ENCODE measurements around the gene RASD2. TPM values are rescaled to one million over a fixed set of nuclear protein-coding genes. Genes with fewer than 3 reads are reported as not detected.

The RASD2 gene
- total and polyA plus RNA-seq, 2 experiments from 2014 or later, result 1.2 to 3.6 TPM

DNA sequence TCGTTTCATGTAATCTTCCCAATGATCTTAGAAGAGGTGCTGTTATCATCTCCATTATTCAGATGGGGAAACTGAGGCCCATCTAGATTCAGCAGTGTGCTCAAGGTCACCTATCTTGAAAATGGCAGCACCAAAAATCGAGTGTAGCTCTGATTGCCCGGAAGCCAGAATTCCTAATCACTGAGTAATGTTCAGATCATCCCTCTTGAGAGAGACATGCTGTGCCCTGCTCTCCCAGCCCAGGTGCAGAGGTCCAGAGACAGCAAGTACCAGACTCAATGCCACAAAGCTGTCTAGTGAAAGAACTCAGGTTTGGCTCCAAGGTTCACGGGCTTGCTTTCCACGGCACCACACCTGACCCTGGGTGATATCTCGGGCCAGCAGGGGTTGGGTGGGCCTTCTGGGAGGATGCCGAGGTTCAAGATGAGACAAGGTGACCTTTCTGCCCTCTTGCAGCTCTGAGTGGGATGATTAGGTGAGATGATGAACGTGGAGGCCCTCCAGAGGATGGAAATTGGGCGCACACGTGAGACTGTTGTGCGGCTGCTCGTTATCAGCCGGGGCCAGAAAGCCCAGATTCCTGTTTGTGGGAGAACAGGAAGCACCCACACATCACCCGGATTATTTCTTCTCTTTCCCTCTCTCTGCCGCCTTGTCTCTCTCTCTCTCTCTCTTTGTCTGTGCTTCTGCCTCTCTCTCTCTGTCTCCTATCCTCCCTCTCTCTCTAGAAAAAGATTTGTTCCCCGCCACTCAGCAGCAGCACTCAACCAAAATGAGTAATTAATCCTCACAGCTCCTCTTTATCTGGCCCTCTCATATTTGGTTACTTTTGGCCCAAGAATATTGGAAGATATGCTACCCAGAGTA is 19.0 kb upstream of the RASD2 start:
- Mint-ChIP-seq H3K36me3 (ENCODE audit: low read depth) (no peaks in the 10 kb centered on the region), H3K27me3 (ENCODE audit: insufficient read depth, low read depth, poor library complexity) (peaks cover 2% of the 10 kb centered on the region), H3K4me1 (peaks cover 16% of the 10 kb centered on the region), H3K4me3 (no peak overlapping the region), H3K27ac (no peak overlapping the region), H3K9me3 (no peaks in the 10 kb centered on the region)
- DNase-seq (ENCODE audit: low spot score) (no peak), ATAC-seq (no peak)
- Histone ChIP-seq H4K20me1 (replicated peaks; ENCODE audit: insufficient read depth) (no peaks in the 10 kb centered on the region), H3K79me2 (replicated peaks; ENCODE audit: insufficient read depth) (no peaks in the 10 kb centered on the region), H3K36me3 (ENCODE audit: insufficient read depth) (no peaks in the 10 kb centered on the region), H3F3A (replicated peaks; ENCODE audit: low read depth) (no peaks in the 10 kb centered on the region), H2AFZ (no peak overlapping the region), H3K27me3 (ENCODE audit: insufficient read depth) (no peaks in the 10 kb centered on the region), H3K4me2 (no peak overlapping the region), H3K9me2 (ENCODE audit: insufficient read depth) (no peaks in the 10 kb centered on the region), H3K4me3 (no peak overlapping the region), H3K27ac (ENCODE audit: low read depth) (no peak overlapping the region), H3K4me1 (ENCODE audit: insufficient read depth) (no peaks in the 10 kb centered on the region)
- no peak for TF ChIP-seq ZNF114 (CRISPR knock-in tag; IDR thresholded peaks at IDR 0.05)
- TF ChIP-seq CREB1 (CRISPR knock-in tag; IDR thresholded peaks at IDR 0.05; ENCODE audit: low read depth), result no peak

DNA sequence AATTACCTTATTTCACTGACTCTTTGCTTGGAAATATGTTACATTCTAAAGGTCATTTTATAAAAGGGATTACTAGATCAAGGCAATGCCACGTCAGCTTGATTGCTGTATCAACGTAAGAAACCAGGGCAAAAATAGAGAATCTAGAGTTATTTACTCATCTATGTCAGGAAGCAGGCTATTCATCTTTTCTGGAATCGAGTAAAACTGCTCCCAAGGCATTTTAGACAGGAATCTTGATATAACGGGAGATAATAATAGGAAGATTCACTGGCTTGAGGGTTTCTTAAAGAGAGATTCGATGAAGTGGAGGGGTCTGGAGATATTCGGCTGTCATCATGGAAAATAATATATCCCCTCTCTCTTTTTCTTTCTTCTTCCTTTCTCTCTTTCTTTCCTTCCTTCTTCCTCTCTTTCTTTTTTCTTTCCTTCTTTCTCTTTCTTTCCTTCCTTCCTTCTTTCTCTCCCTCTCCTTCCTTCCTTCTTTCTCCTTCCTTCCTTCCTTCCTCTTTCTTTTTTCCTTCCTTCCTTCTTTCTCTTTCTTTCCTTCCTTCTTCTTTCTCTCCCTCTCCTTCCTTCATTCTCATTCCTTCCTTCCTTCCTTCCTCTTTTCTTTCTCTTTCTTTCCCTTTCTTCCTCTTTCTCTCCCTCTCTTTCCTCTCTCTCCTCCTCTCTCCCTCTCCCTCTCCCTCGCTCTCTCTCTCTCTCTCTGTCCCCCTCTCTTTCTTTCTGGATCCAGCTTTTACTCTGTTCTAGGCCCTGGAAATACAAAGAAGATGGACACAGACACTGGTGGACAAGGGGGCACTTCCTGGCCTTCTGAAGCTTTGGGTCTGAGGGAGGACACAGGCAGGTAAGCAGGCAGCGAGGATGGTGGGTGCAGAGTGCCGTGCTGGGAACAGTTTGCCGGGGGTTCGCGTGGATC is 18.1 kb upstream of the RASD2 start:
- no peaks in the 10 kb centered on the region for H3K36me3 Mint-ChIP-seq (ENCODE audit: low read depth)
- TF ChIP-seq EZH2phosphoT487 (IDR thresholded peaks at IDR 0.05; ENCODE audit: unreplicated experiment) (no peak), EZH2 (IDR thresholded peaks at IDR 0.05; ENCODE audit: low read depth, unreplicated experiment) (no peak), NANOG (IDR thresholded peaks at IDR 0.05; ENCODE audit: borderline replicate concordance) (no peak), JUNB (IDR thresholded peaks at IDR 0.05; ENCODE audit: unreplicated experiment) (no peak), ZNF114 (CRISPR knock-in tag; IDR thresholded peaks at IDR 0.05) (no peak), ZNF331 (CRISPR knock-in tag; IDR thresholded peaks at IDR 0.05; ENCODE audit: low read depth) (no peak), POLR2AphosphoS5 (IDR thresholded peaks at IDR 0.05; ENCODE audit: low read depth) (no peak), STAT1 (IDR thresholded peaks at IDR 0.05; ENCODE audit: unreplicated experiment) (no peak)
- TF ChIP-seq, protein P1, sequence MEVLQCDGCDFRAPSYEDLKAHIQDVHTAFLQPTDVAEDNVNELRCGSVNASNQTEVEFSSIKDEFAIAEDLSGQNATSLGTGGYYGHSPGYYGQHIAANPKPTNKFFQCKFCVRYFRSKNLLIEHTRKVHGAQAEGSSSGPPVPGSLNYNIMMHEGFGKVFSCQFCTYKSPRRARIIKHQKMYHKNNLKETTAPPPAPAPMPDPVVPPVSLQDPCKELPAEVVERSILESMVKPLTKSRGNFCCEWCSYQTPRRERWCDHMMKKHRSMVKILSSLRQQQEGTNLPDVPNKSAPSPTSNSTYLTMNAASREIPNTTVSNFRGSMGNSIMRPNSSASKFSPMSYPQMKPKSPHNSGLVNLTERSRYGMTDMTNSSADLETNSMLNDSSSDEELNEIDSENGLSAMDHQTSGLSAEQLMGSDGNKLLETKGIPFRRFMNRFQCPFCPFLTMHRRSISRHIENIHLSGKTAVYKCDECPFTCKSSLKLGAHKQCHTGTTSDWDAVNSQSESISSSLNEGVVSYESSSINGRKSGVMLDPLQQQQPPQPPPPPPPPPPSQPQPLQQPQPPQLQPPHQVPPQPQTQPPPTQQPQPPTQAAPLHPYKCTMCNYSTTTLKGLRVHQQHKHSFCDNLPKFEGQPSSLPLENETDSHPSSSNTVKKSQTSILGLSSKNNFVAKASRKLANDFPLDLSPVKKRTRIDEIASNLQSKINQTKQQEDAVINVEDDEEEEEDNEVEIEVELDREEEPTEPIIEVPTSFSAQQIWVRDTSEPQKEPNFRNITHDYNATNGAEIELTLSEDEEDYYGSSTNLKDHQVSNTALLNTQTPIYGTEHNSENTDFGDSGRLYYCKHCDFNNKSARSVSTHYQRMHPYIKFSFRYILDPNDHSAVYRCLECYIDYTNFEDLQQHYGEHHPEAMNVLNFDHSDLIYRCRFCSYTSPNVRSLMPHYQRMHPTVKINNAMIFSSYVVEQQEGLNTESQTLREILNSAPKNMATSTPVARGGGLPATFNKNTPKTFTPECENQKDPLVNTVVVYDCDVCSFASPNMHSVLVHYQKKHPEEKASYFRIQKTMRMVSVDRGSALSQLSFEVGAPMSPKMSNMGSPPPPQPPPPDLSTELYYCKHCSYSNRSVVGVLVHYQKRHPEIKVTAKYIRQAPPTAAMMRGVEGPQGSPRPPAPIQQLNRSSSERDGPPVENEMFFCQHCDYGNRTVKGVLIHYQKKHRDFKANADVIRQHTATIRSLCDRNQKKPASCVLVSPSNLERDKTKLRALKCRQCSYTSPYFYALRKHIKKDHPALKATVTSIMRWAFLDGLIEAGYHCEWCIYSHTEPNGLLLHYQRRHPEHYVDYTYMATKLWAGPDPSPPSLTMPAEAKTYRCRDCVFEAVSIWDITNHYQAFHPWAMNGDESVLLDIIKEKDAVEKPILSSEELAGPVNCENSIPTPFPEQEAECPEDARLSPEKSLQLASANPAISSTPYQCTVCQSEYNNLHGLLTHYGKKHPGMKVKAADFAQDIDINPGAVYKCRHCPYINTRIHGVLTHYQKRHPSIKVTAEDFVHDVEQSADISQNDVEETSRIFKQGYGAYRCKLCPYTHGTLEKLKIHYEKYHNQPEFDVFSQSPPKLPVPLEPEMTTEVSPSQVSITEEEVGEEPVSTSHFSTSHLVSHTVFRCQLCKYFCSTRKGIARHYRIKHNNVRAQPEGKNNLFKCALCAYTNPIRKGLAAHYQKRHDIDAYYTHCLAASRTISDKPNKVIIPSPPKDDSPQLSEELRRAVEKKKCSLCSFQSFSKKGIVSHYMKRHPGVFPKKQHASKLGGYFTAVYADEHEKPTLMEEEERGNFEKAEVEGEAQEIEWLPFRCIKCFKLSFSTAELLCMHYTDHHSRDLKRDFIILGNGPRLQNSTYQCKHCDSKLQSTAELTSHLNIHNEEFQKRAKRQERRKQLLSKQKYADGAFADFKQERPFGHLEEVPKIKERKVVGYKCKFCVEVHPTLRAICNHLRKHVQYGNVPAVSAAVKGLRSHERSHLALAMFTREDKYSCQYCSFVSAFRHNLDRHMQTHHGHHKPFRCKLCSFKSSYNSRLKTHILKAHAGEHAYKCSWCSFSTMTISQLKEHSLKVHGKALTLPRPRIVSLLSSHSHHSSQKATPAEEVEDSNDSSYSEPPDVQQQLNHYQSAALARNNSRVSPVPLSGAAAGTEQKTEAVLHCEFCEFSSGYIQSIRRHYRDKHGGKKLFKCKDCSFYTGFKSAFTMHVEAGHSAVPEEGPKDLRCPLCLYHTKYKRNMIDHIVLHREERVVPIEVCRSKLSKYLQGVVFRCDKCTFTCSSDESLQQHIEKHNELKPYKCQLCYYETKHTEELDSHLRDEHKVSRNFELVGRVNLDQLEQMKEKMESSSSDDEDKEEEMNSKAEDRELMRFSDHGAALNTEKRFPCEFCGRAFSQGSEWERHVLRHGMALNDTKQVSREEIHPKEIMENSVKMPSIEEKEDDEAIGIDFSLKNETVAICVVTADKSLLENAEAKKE (CRISPR knock-in tag; IDR thresholded peaks at IDR 0.05), result no peak
- TF ChIP-seq, protein P2, sequence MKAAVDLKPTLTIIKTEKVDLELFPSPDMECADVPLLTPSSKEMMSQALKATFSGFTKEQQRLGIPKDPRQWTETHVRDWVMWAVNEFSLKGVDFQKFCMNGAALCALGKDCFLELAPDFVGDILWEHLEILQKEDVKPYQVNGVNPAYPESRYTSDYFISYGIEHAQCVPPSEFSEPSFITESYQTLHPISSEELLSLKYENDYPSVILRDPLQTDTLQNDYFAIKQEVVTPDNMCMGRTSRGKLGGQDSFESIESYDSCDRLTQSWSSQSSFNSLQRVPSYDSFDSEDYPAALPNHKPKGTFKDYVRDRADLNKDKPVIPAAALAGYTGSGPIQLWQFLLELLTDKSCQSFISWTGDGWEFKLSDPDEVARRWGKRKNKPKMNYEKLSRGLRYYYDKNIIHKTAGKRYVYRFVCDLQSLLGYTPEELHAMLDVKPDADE (IDR thresholded peaks at IDR 0.05), result no peak
- H3F3A ChIP-seq (replicated peaks; ENCODE audit: low read depth), result no peaks in the 10 kb centered on the region

More for the DNA sequence above, 18.1 kb upstream of the RASD2 start:
- Histone ChIP-seq H2AFZ (no peak overlapping the region), H3K27me3 (ENCODE audit: insufficient read depth) (no peaks in the 10 kb centered on the region), H4K20me1 (replicated peaks; ENCODE audit: insufficient read depth) (no peaks in the 10 kb centered on the region), H3K9me2 (ENCODE audit: insufficient read depth) (no peaks in the 10 kb centered on the region), H3K4me3 (no peak overlapping the region), H3K79me2 (replicated peaks; ENCODE audit: insufficient read depth) (no peaks in the 10 kb centered on the region), H3K36me3 (ENCODE audit: insufficient read depth) (no peaks in the 10 kb centered on the region), H3K27ac (ENCODE audit: low read depth) (no peak overlapping the region), H3K4me1 (ENCODE audit: insufficient read depth) (no peaks in the 10 kb centered on the region), H3K4me2 (no peak overlapping the region)
- no peak for ATAC-seq
- H3K4me3 Mint-ChIP-seq, result no peak overlapping the region
- H3K9me3 Mint-ChIP-seq, result no peaks in the 10 kb centered on the region
- H3K27ac Mint-ChIP-seq, result no peak overlapping the region
- peaks cover 24% of the 10 kb centered on the region for H3K4me1 Mint-ChIP-seq
- peaks cover 4% of the 10 kb centered on the region for H3K27me3 Mint-ChIP-seq (ENCODE audit: insufficient read depth, low read depth, poor library complexity)
- DNase-seq (ENCODE audit: low spot score), result no peak

All from GM23338 (cell line).